Inferior parietal cortex (tissue), 1 donor: Measurements from ENCODE around the gene FBXW12.
"Not testable (repeated sequence)": the region's sequence is repeated elsewhere in the genome, so short reads cannot be mapped to it uniquely, and the experiment has no call there.

Source experiments
- DNase-seq: peaks from one replicate; pipeline ENCODE4 v3.0.0-alpha.2; 2016; ENCODE audit errors: extremely low spot score

Gene FBXW12

GRCh38 chr3:48371651-48372376 lies at the start of gene FBXW12:
FBXW12 (plus strand) TSS chr3:48372219; CDS start chr3:48372768, 549 bp downstream.
- no peak for DNase-seq

GRCh38 chr3:48331706-48332435 lies 40.1 kb upstream of the FBXW12 start:
- DNase-seq: not testable (repeated sequence)

GRCh38 chr3:48333346-48334245 lies 38.4 kb upstream of the FBXW12 start, which contains the start of gene SPINK8:
SPINK8 (minus strand) TSS chr3:48333661; CDS start chr3:48328341, 5,320 bp downstream.
- not testable (repeated sequence) for DNase-seq

GRCh38 chr3:48334605-48335004 lies 37.4 kb upstream of the FBXW12 start:
- DNase-seq: no peak

GRCh38 chr3:48335286-48335685 lies 36.7 kb upstream of the FBXW12 start:
- not testable (repeated sequence) for DNase-seq

- DNase-seq: not testable (repeated sequence)
Observed at GRCh38 chr3:48337536-48337935, 34.5 kb upstream of the FBXW12 start.

GRCh38 chr3:48338635-48339034 lies 33.4 kb upstream of the FBXW12 start:
- DNase-seq: no peak

GRCh38 chr3:48343432-48343831 lies 28.6 kb upstream of the FBXW12 start:
- DNase-seq: no peak

- no peak for DNase-seq
Observed at GRCh38 chr3:48344867-48345507, 27.0 kb upstream of the FBXW12 start.

GRCh38 chr3:48345946-48346572 lies 26.0 kb upstream of the FBXW12 start:
- DNase-seq: no peak

- no peak for DNase-seq
Observed at GRCh38 chr3:48347500-48347899, 24.5 kb upstream of the FBXW12 start.

GRCh38 chr3:48352546-48352945 lies 19.5 kb upstream of the FBXW12 start:
- DNase-seq: no peak

GRCh38 chr3:48353987-48354386 lies 18.0 kb upstream of the FBXW12 start:
- DNase-seq: no peak

GRCh38 chr3:48356419-48356818 lies 15.6 kb upstream of the FBXW12 start:
- DNase-seq: no peak

- no peak for DNase-seq
Observed at GRCh38 chr3:48361928-48362327, 10.1 kb upstream of the FBXW12 start.

- no peak for DNase-seq
Observed at GRCh38 chr3:48364840-48365239, 7.2 kb upstream of the FBXW12 start.

- no peak for DNase-seq
Observed at GRCh38 chr3:48367201-48367600, 4.8 kb upstream of the FBXW12 start.

- no peak for DNase-seq
Observed at GRCh38 chr3:48369693-48370332, 2.2 kb upstream of the FBXW12 start.

GRCh38 chr3:48370333-48370713 lies 1.7 kb upstream of the FBXW12 start:
- no peak for DNase-seq

GRCh38 chr3:48372377-48372770 lies 355 bp downstream of the FBXW12 start:
- no peak for DNase-seq
